GM21825 (cell line): Measurements from ENCODE around the gene TBC1D16.

Source experiments
- ATAC-seq: cut with Tn5 transposase; IDR thresholded peaks from one replicate; pipeline ENCODE4 v1.9.1; 2021; ENCODE audit warnings: mild to moderate bottlenecking, moderate library complexity; ENCODE audit not compliant: unreplicated experiment

TBC1D16 gene

GRCh38 chr17:79990051-79990592 lies 45.5 kb downstream of the TBC1D16 start:
- no peak for ATAC-seq

- ATAC-seq: no peak
These were observed 46.4 kb downstream of the TBC1D16 start for GRCh38 chr17:79989106-79989835.

DNA sequence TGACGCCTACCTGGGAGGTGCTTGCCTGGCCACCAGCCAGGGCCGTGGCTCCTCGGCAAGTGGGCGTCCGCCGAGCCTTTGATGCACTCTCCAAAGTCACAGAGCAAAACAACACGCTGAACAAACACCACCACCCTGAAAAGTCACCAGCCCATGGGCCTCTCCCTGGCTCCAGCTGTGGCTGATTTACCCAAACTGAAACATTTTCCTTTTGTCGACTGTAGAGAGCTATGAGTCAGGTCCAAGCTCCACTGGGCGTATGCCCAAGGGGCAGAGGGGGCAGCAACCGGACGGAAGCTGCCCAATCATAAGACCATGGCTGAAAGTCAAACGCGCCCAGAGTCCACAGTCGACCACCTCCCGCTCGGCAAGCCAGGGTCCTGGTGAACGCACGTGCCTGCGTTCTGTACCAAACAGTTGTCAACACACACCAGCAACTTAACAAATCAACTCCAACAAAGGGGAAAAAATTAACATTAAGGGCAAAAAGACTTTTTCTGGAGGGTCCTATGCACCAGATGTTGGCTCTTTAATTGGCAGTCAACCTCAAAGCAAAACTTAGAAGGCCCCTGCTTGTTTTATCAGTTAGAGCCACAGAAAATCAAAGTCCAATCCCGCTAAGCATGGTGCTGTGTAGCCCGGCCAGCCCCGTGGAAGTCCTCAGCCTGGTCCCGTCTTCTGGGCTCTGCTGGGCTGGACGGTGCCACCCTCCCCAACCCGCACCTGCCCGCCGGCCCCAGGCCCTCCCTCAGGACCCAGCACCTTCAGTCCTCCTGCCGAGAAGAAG lies 47.3 kb downstream of the TBC1D16 start:
- no peak for ATAC-seq

- no peak for ATAC-seq
These were observed 47.8 kb downstream of the TBC1D16 start for GRCh38 chr17:79987935-79988184.

DNA sequence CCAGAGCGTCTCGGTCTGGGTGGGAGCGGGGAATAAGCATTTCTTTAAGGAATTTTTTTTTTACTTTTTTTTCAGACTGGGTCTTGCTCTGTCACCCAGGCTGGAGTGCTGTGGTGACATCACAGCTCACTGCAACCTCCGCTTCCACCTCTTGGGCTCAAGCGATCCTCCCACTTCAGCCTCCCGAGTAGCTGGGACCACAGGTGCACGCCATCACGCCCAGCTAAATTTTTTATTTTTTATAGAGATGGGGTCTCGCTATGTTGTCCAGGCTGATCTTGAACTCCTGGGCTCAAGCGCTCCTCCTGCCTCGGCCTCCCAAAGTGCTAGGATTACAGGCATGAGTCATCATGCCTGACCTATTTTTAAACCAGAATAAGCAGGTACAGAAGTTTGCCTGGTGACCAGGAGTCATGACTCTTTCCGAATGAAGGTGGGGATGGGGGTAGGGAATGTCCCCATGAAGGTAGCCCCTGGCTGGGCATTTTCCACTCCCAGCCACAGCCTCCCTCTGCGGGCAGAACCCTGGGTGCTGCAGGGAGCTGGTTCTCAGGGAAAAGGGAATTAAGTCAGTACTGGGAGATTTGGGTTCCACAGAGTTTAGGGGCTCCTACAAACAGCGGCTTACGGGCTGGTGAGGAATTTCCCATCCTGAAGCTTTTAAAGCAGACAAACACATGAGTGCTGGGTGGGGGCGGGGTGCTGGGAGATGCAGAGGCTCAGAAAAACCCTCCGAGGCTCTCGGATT lies 48.3 kb downstream of the TBC1D16 start:
- no peak for ATAC-seq

DNA sequence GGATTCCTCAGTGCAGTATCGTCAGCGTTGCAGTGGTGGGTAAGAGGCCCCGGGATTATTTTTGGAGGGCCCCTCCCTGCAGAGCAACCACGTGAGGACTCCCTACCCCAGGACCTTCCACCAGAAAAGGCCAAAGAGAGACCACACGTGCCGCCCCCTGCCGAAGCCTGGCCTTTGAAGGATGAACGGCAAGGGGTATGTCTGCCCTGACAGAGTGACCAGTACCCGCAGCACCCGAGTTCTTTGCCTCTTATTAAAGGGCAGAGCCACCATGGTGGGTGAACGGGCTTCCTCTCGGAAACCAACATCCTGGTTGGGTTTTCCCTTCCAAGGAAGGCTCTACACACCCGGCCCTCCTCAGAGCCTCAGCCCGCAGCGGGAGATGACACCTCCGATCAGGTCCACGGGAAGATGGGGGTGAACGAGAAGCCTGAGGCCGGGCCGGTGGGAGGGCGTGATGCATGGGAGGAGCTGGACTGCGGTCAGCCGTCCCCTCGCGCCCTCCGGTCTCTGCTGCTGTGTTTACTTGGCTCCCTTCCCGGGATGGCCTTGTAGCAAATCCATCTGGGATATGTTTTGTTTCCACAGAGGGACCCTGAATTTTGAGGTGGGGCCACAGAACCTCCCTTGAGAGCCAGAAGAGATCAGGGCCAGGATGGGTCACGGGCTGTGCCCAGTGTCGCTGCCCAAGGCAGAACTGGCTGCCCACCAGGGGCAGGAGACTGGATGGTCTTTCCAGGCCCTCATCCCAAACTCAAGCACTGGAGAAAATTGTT lies 49.1 kb downstream of the TBC1D16 start:
- no peak for ATAC-seq

- ATAC-seq: no peak
These were observed 49.7 kb downstream of the TBC1D16 start for GRCh38 chr17:79985943-79986391.

- no peak for ATAC-seq
These were observed 50.2 kb downstream of the TBC1D16 start for GRCh38 chr17:79985361-79985942.

DNA sequence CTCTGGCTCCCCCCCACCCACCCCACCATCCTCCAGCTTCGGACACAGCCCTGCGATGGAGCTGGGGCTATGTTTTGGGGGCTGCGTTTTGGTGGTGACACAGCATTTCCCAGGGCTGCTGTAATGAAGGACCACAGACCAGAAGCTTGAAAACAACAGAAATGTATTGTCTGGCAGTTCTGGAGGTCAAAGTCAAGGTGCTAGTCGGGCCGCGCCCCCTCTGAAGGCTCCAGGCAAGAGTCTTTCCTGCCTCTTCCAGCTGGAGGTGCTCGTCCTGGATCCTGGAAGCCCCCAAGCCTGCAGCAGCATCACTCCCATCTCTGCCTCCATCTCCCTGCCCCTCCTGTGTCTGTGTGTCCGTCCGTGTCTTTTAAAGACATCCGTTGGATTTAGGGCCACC lies 50.8 kb downstream of the TBC1D16 start:
- no peak for ATAC-seq

DNA sequence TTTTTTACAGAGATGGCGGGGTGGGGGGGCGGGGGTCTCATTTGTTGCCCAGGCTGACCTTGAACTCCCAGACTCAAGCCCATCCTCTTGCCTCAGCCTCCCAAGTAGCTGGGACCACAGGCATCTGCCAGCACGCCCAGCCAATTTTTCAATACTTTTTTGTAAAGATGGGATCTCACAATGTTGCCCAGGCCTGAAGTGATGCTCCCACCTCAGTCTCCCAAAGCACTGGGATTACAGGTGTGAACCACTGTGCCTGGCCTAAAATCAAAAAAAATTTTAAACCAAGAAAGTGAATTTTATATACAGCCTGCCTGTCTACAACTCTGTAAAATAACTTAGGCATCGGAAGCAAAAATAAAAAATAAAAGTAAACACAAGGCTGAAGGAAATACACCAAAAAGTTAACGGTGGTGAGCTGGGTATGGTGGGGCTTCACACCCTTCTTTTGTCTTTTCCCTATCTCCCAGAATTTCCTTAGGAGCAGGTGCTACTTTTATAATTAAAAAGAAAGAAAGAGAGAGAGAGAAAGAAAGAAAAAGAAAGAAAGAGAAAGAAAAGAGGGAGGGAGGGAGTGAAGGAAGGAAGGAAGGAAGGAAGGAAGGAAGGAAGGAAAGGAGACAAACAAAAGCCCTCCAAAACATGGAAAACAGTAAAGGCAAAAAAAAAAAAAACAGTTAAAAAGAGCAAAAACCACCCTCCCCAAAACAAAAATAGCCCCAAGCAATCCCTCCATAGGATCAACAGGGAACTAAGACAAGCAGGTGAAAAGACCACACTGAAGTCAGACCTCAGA lies 51.4 kb downstream of the TBC1D16 start:
- no peak for ATAC-seq

DNA sequence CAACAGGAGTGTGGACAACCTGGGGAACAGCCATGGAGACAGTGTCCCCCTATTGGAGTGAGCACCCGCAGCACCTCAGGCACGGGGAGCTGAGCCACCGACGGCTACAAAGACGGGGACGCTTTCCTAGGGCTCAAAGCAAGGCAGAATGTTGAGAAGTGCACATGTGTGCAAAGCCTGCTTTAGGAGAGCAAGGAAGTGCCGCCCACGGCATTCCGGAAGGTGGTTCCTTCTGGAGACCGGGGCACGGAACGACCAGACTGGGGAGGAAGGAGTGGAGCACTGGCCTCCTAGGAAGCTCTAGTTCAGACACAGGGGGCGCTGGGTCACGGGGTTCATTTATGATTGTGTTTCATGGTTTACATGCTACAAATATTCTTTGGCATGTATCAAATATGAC lies 52.2 kb downstream of the TBC1D16 start:
- ATAC-seq: no peak

DNA sequence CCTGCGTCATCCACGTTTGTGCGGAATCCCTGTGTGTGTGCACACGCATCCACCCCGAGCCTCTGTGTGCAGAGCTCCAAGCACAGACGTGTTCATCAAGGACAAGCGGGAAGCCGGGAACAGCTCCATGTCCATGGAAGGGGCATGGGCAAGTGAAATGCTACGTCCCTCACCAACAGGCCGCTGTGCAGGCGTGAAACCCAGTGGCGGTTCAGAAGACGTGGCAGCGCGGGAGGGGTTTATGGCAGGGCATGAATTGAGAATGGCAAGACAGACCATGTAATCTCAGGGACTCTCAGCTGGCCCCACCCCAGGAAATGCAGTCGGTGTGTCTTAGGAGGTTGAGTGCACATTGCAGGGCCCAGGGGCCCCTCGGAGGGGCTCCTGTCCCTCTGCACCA lies 52.7 kb downstream of the TBC1D16 start:
- ATAC-seq: no peak

- no peak for ATAC-seq
These were observed 54.0 kb downstream of the TBC1D16 start for GRCh38 chr17:79981661-79982101.

GRCh38 chr17:79981090-79981489 lies 54.6 kb downstream of the TBC1D16 start:
- ATAC-seq: no peak

DNA sequence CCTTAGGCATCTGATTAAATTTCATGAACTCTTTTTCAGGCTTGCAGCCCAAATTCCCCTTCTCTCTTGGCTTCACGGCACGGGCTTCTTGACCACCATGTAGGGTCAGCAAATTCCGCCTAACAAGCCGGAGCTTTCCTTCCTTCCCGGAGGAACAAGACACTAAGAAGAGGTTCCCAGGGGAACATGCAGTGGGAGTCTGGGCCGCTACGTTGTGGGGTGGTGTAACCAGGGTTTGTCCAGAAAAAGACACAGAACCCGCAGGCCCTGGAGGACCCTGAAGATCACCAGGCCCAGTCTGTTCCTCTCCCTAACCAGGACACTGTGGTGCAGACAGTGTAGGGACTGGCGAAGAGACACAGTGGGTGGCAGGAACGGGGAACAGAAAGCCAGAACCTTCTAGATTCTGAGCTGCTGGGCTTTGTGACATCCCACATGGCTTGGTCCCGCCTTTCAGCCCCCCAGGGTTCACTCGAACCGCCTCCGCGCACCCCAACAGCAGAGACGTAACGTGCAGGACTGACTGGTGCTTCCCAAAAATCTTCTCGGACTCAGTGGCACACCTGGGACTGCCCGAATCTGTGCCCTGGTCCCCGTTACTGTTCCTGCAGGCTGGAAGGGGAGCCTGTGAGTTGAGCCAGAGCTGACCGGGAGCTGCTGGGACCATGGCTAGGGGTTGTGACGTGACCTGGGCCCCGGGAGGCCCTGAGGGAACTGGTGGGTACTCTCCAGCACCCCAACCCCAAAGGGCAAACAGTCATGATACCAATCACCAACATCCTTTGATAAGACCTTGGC lies 55.2 kb downstream of the TBC1D16 start:
- no peak for ATAC-seq

DNA sequence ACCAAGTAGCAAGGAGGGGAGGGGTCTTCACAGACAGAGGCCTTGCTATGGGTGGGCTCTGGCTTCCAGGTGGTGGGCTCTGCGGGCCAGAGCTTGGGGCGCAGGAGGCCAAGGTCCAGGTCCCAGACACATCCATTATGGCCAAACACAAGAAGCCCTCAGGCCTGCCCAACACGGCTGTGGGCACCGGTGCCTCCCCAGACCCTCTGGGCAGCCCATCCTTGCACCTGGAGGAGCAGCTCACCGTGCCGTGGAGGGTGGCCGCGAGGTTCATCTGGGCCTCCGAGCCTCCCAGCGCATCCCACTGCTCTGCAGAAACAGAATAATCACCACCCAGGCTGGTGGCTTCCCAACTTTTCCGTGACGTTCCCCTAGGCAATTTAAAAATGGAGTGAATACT lies 55.9 kb downstream of the TBC1D16 start:
- no peak for ATAC-seq

GRCh38 chr17:79979221-79979741 lies 56.4 kb downstream of the TBC1D16 start:
- ATAC-seq: no peak

DNA sequence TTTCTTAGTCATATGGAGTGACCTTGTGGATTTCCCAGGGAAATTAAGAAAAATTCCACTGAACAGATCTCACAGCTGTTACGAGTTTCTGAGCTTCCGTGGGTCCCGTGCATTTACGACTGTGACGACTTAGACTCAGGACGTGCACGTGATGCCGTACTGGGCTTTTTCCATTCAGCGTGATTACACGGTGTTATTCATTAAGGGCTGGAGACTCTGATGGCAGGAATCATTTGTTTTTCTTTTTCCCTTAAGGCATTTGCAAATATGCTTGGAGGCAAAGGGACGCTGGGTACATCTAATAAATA lies 57.2 kb downstream of the TBC1D16 start:
- no peak for ATAC-seq
